GM20000 (cell line): ENCODE measurements around the gene CEP112.
"Not testable (repeated sequence)": the region's sequence is repeated elsewhere in the genome, so short reads cannot be mapped to it uniquely, and the experiment has no call there.

Source experiments
- DNase-seq: peaks from one replicate; pipeline ENCODE4 v3.0.0; 2012; ENCODE audit warnings: low spot score
- TF ChIP-seq, protein P1 (sequence below): IDR thresholded peaks from 2 replicates; pipeline ENCODE4 v1.5.1; 2012; ENCODE audit warnings: mild to moderate bottlenecking, control low read depth; ENCODE audit errors: extremely low read depth, missing control alignments

CEP112 gene

DNA sequence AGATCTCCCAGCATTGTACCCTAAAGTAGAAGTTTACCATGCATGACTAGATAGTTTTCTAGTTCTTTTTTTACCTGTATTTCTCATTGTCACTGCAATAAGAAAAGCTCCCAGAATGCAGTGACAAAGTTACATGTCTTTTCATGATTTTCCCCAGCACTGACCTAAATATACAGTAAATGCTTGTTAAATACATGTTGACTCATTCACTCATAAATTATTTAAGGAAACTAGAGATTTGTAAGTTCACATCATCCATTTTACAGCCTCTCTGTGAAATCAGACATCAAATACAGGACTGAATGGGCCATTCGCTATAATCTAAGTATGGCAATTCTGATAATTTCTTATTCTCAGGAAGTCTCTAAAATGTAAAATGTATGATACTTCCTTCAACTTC lies 371.6 kb downstream of the CEP112 start:
- TF ChIP-seq, protein P1, sequence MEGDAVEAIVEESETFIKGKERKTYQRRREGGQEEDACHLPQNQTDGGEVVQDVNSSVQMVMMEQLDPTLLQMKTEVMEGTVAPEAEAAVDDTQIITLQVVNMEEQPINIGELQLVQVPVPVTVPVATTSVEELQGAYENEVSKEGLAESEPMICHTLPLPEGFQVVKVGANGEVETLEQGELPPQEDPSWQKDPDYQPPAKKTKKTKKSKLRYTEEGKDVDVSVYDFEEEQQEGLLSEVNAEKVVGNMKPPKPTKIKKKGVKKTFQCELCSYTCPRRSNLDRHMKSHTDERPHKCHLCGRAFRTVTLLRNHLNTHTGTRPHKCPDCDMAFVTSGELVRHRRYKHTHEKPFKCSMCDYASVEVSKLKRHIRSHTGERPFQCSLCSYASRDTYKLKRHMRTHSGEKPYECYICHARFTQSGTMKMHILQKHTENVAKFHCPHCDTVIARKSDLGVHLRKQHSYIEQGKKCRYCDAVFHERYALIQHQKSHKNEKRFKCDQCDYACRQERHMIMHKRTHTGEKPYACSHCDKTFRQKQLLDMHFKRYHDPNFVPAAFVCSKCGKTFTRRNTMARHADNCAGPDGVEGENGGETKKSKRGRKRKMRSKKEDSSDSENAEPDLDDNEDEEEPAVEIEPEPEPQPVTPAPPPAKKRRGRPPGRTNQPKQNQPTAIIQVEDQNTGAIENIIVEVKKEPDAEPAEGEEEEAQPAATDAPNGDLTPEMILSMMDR = no peak

GRCh38 chr17:65819810-65820209 lies 372.1 kb downstream of the CEP112 start:
- TF ChIP-seq, protein P1 = no peak
- DNase-seq = no peak

More for the DNA sequence above, 371.6 kb downstream of the CEP112 start:
- DNase-seq = no peak

DNA sequence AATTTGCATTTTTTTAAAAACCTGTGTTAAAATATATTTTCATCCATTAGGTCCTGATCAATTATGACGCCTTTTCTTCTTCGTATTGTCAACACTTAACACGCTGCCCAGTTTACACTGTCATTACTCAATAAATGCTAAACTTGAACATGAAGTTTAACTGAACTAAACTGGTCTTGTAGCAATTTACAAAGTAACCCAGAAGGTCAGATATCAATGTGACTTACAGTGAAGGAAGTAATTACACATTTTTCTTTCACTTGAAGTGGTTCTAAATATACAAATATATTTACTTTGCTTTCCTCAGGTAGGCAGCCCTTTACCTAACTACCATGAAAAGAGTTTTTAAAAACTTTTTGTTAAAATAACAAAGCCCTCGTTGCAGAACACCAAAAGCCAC lies 374.0 kb downstream of the CEP112 start:
- TF ChIP-seq, protein P1 = no peak
- DNase-seq = no peak

GRCh38 chr17:65814418-65814817 lies 377.5 kb downstream of the CEP112 start:
- TF ChIP-seq, protein P1 = no peak
- DNase-seq = no peak

DNA sequence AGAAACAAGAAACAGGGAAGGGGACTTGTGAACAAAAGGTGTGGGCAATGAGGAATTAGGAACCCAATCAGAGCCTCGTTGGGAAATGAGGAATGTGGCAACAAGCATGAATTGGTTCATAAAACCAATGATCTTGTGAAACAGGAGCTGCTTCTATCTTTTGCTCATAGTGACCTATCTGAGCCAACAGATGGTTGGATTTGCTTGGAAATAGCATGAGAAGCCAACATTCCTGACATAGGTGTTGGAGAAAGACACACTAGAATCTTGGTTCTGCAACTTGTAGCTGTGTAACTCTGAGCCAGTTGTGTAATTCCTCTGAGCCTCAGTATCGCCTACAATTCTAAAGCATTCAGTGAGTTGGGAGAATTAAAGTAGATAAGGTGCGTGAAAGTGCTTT lies 378.6 kb downstream of the CEP112 start:
- no peak for DNase-seq

GRCh38 chr17:65811043-65811442 lies 380.9 kb downstream of the CEP112 start:
- TF ChIP-seq, protein P1 = no peak
- DNase-seq = no peak

More for the DNA sequence above, 378.6 kb downstream of the CEP112 start:
- TF ChIP-seq, protein P1 = no peak

DNA sequence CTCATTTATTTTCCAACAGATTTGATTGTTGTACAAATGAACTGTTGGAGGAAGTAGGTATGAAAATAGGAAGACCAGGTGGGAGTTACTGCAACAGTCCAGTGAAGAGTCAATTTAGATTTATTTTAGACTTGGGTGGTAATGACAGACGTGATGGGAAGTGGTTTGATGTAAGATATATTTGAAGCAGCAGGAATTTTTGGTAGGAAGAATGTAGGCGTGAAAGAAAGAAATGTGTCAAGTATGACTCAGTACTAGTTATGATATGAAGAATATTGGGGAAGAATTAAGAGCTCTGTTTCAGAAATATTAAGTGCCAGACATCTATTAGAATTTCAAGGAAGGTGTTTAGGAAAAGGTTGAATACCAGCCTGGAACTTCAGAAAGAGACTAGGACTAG lies 382.6 kb downstream of the CEP112 start:
- DNase-seq = no peak
- TF ChIP-seq, protein P1 = no peak

- DNase-seq = not testable (repeated sequence)
Measured at GRCh38 chr17:65808566-65808965, 383.4 kb downstream of the CEP112 start.
